Neural cell (in vitro differentiated cells): ENCODE data around the gene SLC26A3.

Source experiments
- CTCF ChIP-seq: fragments of 450-650 bp; IDR thresholded peaks from 2 replicates; pipeline ENCODE4 v1.5.1; 2014; ENCODE audit warnings: antibody characterized with exemption, mild to moderate bottlenecking, moderate library complexity; ENCODE audit not compliant: poor library complexity, severe bottlenecking
- EP300 ChIP-seq: fragments of 450-650 bp; conservative IDR thresholded peaks from 2 replicates; pipeline ENCODE4 v1.6.1; 2014; ENCODE audit warnings: antibody characterized with exemption, mild to moderate bottlenecking, moderate library complexity; ENCODE audit not compliant: poor library complexity, severe bottlenecking
- MXI1 ChIP-seq: fragments of 450-650 bp; conservative IDR thresholded peaks from 2 replicates; pipeline ENCODE4 v1.6.1; 2014; ENCODE audit warnings: antibody characterized with exemption, mild to moderate bottlenecking; ENCODE audit not compliant: poor library complexity, severe bottlenecking
- POLR2AphosphoS5 ChIP-seq: IDR thresholded peaks from 2 replicates; pipeline ENCODE4 v1.6.1; 2012
- RAD21 ChIP-seq: fragments of 450-650 bp; conservative IDR thresholded peaks from 2 replicates; pipeline ENCODE4 v1.6.1; 2014; ENCODE audit warnings: antibody characterized with exemption, mild to moderate bottlenecking, moderate library complexity
- REST ChIP-seq: IDR thresholded peaks from 2 replicates; pipeline ENCODE4 v1.6.1; 2012; ENCODE audit warnings: borderline replicate concordance
- SMC3 ChIP-seq: fragments of 450-650 bp; conservative IDR thresholded peaks from 2 replicates; pipeline ENCODE4 v1.6.1; 2014; ENCODE audit warnings: antibody characterized with exemption, mild to moderate bottlenecking, moderate library complexity; ENCODE audit not compliant: poor library complexity
- TAF1 ChIP-seq: IDR thresholded peaks from 2 replicates; pipeline ENCODE4 v1.6.1; 2012; ENCODE audit warnings: low read depth

- TF ChIP-seq REST (no peak), CTCF (no peak), EP300 (no peak), POLR2AphosphoS5 (no peak), TAF1 (no peak), SMC3 (no peak), RAD21 (no peak), MXI1 (no peak)
Observed at GRCh38 chr7:107751113-107751512, 51.9 kb downstream of the SLC26A3 start.
